ENCODE data around the gene RPRML.
"Not testable (repeated sequence)": the region's sequence is repeated elsewhere in the genome, so short reads cannot be mapped to it uniquely, and the experiment has no call there.

The RPRML gene

GRCh38 chr17:46989637-46990431 lies 10.8 kb upstream of the RPRML start:
- no peaks in the 10 kb centered on the region for H3K4me1 ChIP-seq (ENCODE audit: insufficient read depth, low read length)
- no peaks in the 10 kb centered on the region for H3K36me3 ChIP-seq (ENCODE audit: insufficient read depth, low read length)
- H3K9ac ChIP-seq (ENCODE audit: low read depth, low read length), result no peak overlapping the region
- H3K4me3 ChIP-seq (ENCODE audit: low read length), result no peak overlapping the region
- 84% methylated on average over 11 of the region's 11 CpGs for WGBS
- H3K27ac ChIP-seq (ENCODE audit: low read depth, low read length), result no peak overlapping the region
- no peaks in the 10 kb centered on the region for H3K9me3 ChIP-seq (ENCODE audit: insufficient read depth, low read depth, low read length)
- H3K27me3 ChIP-seq (ENCODE audit: insufficient read depth, low read length), result no peaks in the 10 kb centered on the region; the same call in 1 of the 2 replicates

GRCh38 chr17:46987927-46988326 lies 8.9 kb upstream of the RPRML start:
- H3K4me1 ChIP-seq (ENCODE audit: insufficient read depth, low read length); H3K27me3 ChIP-seq (ENCODE audit: insufficient read depth, low read length); H3K36me3 ChIP-seq (ENCODE audit: insufficient read depth, low read length); H3K9ac ChIP-seq (ENCODE audit: low read depth, low read length); H3K4me3 ChIP-seq (ENCODE audit: low read length); H3K27ac ChIP-seq (ENCODE audit: low read depth, low read length); H3K9me3 ChIP-seq (ENCODE audit: insufficient read depth, low read depth, low read length): not testable (repeated sequence)
- 89% methylated on average over 5 of the region's 5 CpGs for WGBS

GRCh38 chr17:46986366-46986765 lies 7.3 kb upstream of the RPRML start:
- 91% methylated on average over 7 of the region's 7 CpGs for WGBS

GRCh38 chr17:46984892-46985291 lies 5.8 kb upstream of the RPRML start:
- Histone ChIP-seq H3K4me1 (ENCODE audit: insufficient read depth, low read length) (peaks cover 10% of the 10 kb centered on the region; the same call in 1 of the 2 replicates), H3K27ac (ENCODE audit: low read depth, low read length) (no peak overlapping the region), H3K9me3 (ENCODE audit: insufficient read depth, low read depth, low read length) (no peaks in the 10 kb centered on the region), H3K4me3 (ENCODE audit: low read length) (no peak overlapping the region), H3K36me3 (ENCODE audit: insufficient read depth, low read length) (no peaks in the 10 kb centered on the region), H3K9ac (ENCODE audit: low read depth, low read length) (no peak overlapping the region), H3K27me3 (ENCODE audit: insufficient read depth, low read length) (peaks cover 13% of the 10 kb centered on the region)
- 89% methylated on average over 5 of the region's 5 CpGs for WGBS

More at GRCh38 chr17:46986366-46986765, 7.3 kb upstream of the RPRML start:
- Histone ChIP-seq H3K27me3 (ENCODE audit: insufficient read depth, low read length) (peaks cover under 1% of the 10 kb centered on the region; the same call in 1 of the 2 replicates), H3K4me3 (ENCODE audit: low read length) (no peak overlapping the region), H3K9me3 (ENCODE audit: insufficient read depth, low read depth, low read length) (no peaks in the 10 kb centered on the region), H3K27ac (ENCODE audit: low read depth, low read length) (no peak overlapping the region), H3K4me1 (ENCODE audit: insufficient read depth, low read length) (peaks cover 3% of the 10 kb centered on the region; the same call in 1 of the 2 replicates), H3K9ac (ENCODE audit: low read depth, low read length) (no peak overlapping the region), H3K36me3 (ENCODE audit: insufficient read depth, low read length) (no peaks in the 10 kb centered on the region)

GRCh38 chr17:46984341-46984740 lies 5.3 kb upstream of the RPRML start:
- no peak overlapping the region for H3K27ac ChIP-seq (ENCODE audit: low read depth, low read length)
- H3K9ac ChIP-seq (ENCODE audit: low read depth, low read length), result no peak overlapping the region
- no peaks in the 10 kb centered on the region for H3K9me3 ChIP-seq (ENCODE audit: insufficient read depth, low read depth, low read length)
- WGBS, result 73% methylated on average over 6 of the region's 6 CpGs
- H3K27me3 ChIP-seq (ENCODE audit: insufficient read depth, low read length), result peaks cover 18% of the 10 kb centered on the region
- no peaks in the 10 kb centered on the region for H3K36me3 ChIP-seq (ENCODE audit: insufficient read depth, low read length)
- peaks cover 10% of the 10 kb centered on the region; the same call in 1 of the 2 replicates for H3K4me1 ChIP-seq (ENCODE audit: insufficient read depth, low read length)
- no peak overlapping the region for H3K4me3 ChIP-seq (ENCODE audit: low read length)

- peaks cover 24% of the 10 kb centered on the region for H3K27me3 ChIP-seq (ENCODE audit: insufficient read depth, low read length)
- WGBS, result 66% methylated on average over 6 of the region's 6 CpGs
- H3K4me3 ChIP-seq (ENCODE audit: low read length), result no peak overlapping the region
- H3K9ac ChIP-seq (ENCODE audit: low read depth, low read length), result no peak overlapping the region
- no peaks in the 10 kb centered on the region for H3K36me3 ChIP-seq (ENCODE audit: insufficient read depth, low read length)
- H3K9me3 ChIP-seq (ENCODE audit: insufficient read depth, low read depth, low read length), result no peaks in the 10 kb centered on the region
- peaks cover 10% of the 10 kb centered on the region; the same call in 1 of the 2 replicates for H3K4me1 ChIP-seq (ENCODE audit: insufficient read depth, low read length)
- no peak overlapping the region for H3K27ac ChIP-seq (ENCODE audit: low read depth, low read length)
These were observed 4.7 kb upstream of the RPRML start for GRCh38 chr17:46983782-46984181.

- Histone ChIP-seq H3K36me3 (ENCODE audit: insufficient read depth, low read length) (no peaks in the 10 kb centered on the region), H3K27me3 (ENCODE audit: insufficient read depth, low read length) (peaks cover 36% of the 10 kb centered on the region), H3K27ac (ENCODE audit: low read depth, low read length) (no peak overlapping the region), H3K9ac (ENCODE audit: low read depth, low read length) (no peak overlapping the region), H3K4me3 (ENCODE audit: low read length) (no peak overlapping the region), H3K9me3 (ENCODE audit: insufficient read depth, low read depth, low read length) (no peaks in the 10 kb centered on the region), H3K4me1 (ENCODE audit: insufficient read depth, low read length) (peaks cover 10% of the 10 kb centered on the region)
- WGBS, result 84% methylated on average over 6 of the region's 6 CpGs
These were observed 3.5 kb upstream of the RPRML start for GRCh38 chr17:46982577-46982976.

- peak overlapping the region; percentile 49 for H3K9ac ChIP-seq (ENCODE audit: low read depth, low read length)
- peak overlapping the region; percentile 64 for H3K4me3 ChIP-seq (ENCODE audit: low read length)
- under 1% methylated on average over 83 of the region's 83 CpGs for WGBS
These were observed 435 bp downstream of the RPRML start for GRCh38 chr17:46978489-46979146.

GRCh38 chr17:46977750-46978488 lies 1.1 kb downstream of the RPRML start:
- Histone ChIP-seq H3K36me3 (ENCODE audit: insufficient read depth, low read length) (no peaks in the 10 kb centered on the region), H3K4me1 (ENCODE audit: insufficient read depth, low read length) (peaks cover 19% of the 10 kb centered on the region), H3K27me3 (ENCODE audit: insufficient read depth, low read length) (peaks cover 43% of the 10 kb centered on the region), H3K27ac (ENCODE audit: low read depth, low read length) (no peak overlapping the region), H3K4me3 (ENCODE audit: low read length) (peak overlapping the region; percentile 64), H3K9me3 (ENCODE audit: insufficient read depth, low read depth, low read length) (no peaks in the 10 kb centered on the region), H3K9ac (ENCODE audit: low read depth, low read length) (peak overlapping the region; percentile 17; the same call in 1 of the 2 replicates)
- 9% methylated on average over 36 of the region's 36 CpGs for WGBS

More at GRCh38 chr17:46978489-46979146, 435 bp downstream of the RPRML start:
- Histone ChIP-seq H3K27me3 (ENCODE audit: insufficient read depth, low read length) (peaks cover 43% of the 10 kb centered on the region), H3K27ac (ENCODE audit: low read depth, low read length) (no peak overlapping the region), H3K9me3 (ENCODE audit: insufficient read depth, low read depth, low read length) (no peaks in the 10 kb centered on the region), H3K4me1 (ENCODE audit: insufficient read depth, low read length) (peaks cover 19% of the 10 kb centered on the region), H3K36me3 (ENCODE audit: insufficient read depth, low read length) (no peaks in the 10 kb centered on the region)

- Histone ChIP-seq H3K36me3 (ENCODE audit: insufficient read depth, low read length) (no peaks in the 10 kb centered on the region), H3K4me3 (ENCODE audit: low read length) (peak overlapping the region; percentile 64), H3K9ac (ENCODE audit: low read depth, low read length) (no peak overlapping the region), H3K27me3 (ENCODE audit: insufficient read depth, low read length) (peaks cover 43% of the 10 kb centered on the region), H3K9me3 (ENCODE audit: insufficient read depth, low read depth, low read length) (no peaks in the 10 kb centered on the region), H3K27ac (ENCODE audit: low read depth, low read length) (no peak overlapping the region), H3K4me1 (ENCODE audit: insufficient read depth, low read length) (peaks cover 16% of the 10 kb centered on the region)
- 3% methylated on average over 6 of the region's 7 CpGs for WGBS
These were observed 1.7 kb downstream of the RPRML start for GRCh38 chr17:46977348-46977747.

All from HUES64 (cell line).